GM12864 (cell line): ENCODE results near the gene ZNF124.
"Not testable (repeated sequence)": the region's sequence is repeated elsewhere in the genome, so short reads cannot be mapped to it uniquely, and the experiment has no call there.

ENCODE experiments used
- DNase-seq: peaks from one replicate; pipeline ENCODE4 v3.0.0-alpha.2; 2011; ENCODE audit warnings: low read depth
- H3K4me3 ChIP-seq: 2 replicates; pipeline ENCODE4 v1.5.1; 2011; ENCODE audit warnings: mild to moderate bottlenecking, low read depth, low read length, control low read depth
- TF ChIP-seq, protein P1 (sequence below): IDR thresholded peaks from 2 replicates; pipeline ENCODE4 v1.5.1; 2011; ENCODE audit warnings: low read depth, mild to moderate bottlenecking, moderate library complexity, low read length, control low read depth, inconsistent platforms; ENCODE audit errors: missing control alignments

ZNF124 gene

DNA sequence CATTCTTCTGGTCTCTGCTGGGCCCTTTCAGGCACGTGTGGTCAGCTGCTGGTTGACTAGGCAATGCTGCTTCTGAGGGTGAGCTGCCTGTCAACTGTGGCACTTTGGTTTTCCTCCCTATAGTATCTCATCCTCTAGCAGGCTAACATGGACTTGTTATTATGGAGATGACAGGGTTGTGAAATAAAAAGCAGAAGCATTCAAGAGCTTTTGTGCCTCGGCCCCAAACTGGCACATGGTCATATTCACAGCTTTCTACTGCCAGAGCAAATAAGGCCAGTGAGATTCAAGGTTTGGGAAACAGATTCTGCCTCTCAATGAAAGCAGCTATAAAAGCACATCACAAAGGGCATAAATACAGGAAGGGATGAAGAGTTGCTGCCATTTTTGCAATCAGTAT is 1.6 kb upstream of the ZNF124 start:
- TF ChIP-seq, protein P1, sequence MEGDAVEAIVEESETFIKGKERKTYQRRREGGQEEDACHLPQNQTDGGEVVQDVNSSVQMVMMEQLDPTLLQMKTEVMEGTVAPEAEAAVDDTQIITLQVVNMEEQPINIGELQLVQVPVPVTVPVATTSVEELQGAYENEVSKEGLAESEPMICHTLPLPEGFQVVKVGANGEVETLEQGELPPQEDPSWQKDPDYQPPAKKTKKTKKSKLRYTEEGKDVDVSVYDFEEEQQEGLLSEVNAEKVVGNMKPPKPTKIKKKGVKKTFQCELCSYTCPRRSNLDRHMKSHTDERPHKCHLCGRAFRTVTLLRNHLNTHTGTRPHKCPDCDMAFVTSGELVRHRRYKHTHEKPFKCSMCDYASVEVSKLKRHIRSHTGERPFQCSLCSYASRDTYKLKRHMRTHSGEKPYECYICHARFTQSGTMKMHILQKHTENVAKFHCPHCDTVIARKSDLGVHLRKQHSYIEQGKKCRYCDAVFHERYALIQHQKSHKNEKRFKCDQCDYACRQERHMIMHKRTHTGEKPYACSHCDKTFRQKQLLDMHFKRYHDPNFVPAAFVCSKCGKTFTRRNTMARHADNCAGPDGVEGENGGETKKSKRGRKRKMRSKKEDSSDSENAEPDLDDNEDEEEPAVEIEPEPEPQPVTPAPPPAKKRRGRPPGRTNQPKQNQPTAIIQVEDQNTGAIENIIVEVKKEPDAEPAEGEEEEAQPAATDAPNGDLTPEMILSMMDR, result no peak
- no peak for DNase-seq
- no peak overlapping the region for H3K4me3 ChIP-seq

GRCh38 chr1:247172996-247173395 is 1.2 kb upstream of the ZNF124 start:
- DNase-seq, result no peak
- TF ChIP-seq, protein P1, result no peak

DNA sequence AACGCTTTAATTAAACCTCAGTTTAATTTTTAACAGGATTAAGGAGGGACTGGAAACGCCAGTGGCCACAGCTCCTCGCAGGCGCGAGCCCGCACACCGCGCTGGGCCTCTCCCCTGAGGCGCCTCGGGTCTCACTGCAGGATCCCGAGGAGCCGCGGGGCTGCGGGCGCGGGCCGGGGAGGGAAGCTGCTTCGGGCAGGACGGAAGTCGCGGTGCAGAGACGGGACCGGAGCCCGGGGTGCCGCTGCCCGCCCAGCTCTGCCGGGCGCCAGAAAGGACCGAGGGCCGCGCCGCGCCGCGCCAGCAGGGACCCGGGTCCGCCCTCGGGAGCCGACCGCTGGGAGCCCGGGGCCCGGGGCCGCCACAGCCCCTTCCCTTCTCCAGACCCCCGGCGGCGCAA is 377 bp downstream of the ZNF124 start:
- not testable (repeated sequence) for H3K4me3 ChIP-seq

More at GRCh38 chr1:247172996-247173395, 1.2 kb upstream of the ZNF124 start:
- H3K4me3 ChIP-seq, result no peak overlapping the region

GRCh38 chr1:247165674-247166073 is 6.1 kb downstream of the ZNF124 start:
- TF ChIP-seq, protein P1, result no peak
- no peak for DNase-seq
- no peak overlapping the region for H3K4me3 ChIP-seq

More for the DNA sequence above, 377 bp downstream of the ZNF124 start:
- not testable (repeated sequence) for DNase-seq

- no peak for DNase-seq
- TF ChIP-seq, protein P1, result no peak
- H3K4me3 ChIP-seq, result no peak overlapping the region
Measured at GRCh38 chr1:247164694-247165093, 7.1 kb downstream of the ZNF124 start.

GRCh38 chr1:247156787-247157232 is 15.0 kb downstream of the ZNF124 start:
- DNase-seq, result no peak
- TF ChIP-seq, protein P1, result no peak
- no peak overlapping the region for H3K4me3 ChIP-seq

- TF ChIP-seq, protein P1, result no peak
- no peak overlapping the region for H3K4me3 ChIP-seq
- DNase-seq, result no peak
Measured at GRCh38 chr1:247147781-247148180, 24.0 kb downstream of the ZNF124 start.

- H3K4me3 ChIP-seq, result not testable (repeated sequence)
Measured at GRCh38 chr1:247147120-247147519, 24.7 kb downstream of the ZNF124 start.

More at GRCh38 chr1:247147120-247147519, 24.7 kb downstream of the ZNF124 start:
- DNase-seq, result not testable (repeated sequence)
